ENCODE data around the gene ST8SIA5.

ST8SIA5 gene

GRCh38 chr18:46772357-46772756 is 15.5 kb upstream of the ST8SIA5 start:
- H3K4me3 ChIP-seq (ENCODE audit: low read depth, low read length), result no peak overlapping the region
- no peak for TF ChIP-seq CTCF (IDR thresholded peaks at IDR 0.05; ENCODE audit: insufficient read depth, low read length, missing control alignments)
- ChIA-PET CTCF (no interaction called here), POLR2A (no interaction called here)
- DNase-seq (ENCODE audit: low read depth, low spot score), result no peak

GRCh38 chr18:46771141-46771540 is 14.3 kb upstream of the ST8SIA5 start:
- no peak for TF ChIP-seq CTCF (IDR thresholded peaks at IDR 0.05; ENCODE audit: insufficient read depth, low read length, missing control alignments)
- ChIA-PET CTCF (no interaction called here), POLR2A (no interaction called here)
- DNase-seq (ENCODE audit: low read depth, low spot score), result no peak
- H3K4me3 ChIP-seq (ENCODE audit: low read depth, low read length), result no peak overlapping the region

GRCh38 chr18:46770708-46771107 is 13.9 kb upstream of the ST8SIA5 start:
- ChIA-PET POLR2A (no interaction called here), CTCF (no interaction called here)
- DNase-seq (ENCODE audit: low read depth, low spot score), result no peak
- no peak overlapping the region for H3K4me3 ChIP-seq (ENCODE audit: low read depth, low read length)
- TF ChIP-seq CTCF (IDR thresholded peaks at IDR 0.05; ENCODE audit: insufficient read depth, low read length, missing control alignments), result no peak

- TF ChIP-seq CTCF (IDR thresholded peaks at IDR 0.05; ENCODE audit: insufficient read depth, low read length, missing control alignments), result no peak
- CTCF ChIA-PET, result no interaction called here
- DNase-seq (ENCODE audit: low read depth, low spot score), result no peak
- POLR2A ChIA-PET, result no interaction called here
- no peak overlapping the region for H3K4me3 ChIP-seq (ENCODE audit: low read depth, low read length)
Measured at GRCh38 chr18:46768166-46768921, 11.5 kb upstream of the ST8SIA5 start.

GRCh38 chr18:46767217-46767616 is 10.4 kb upstream of the ST8SIA5 start:
- ChIA-PET POLR2A (no interaction called here), CTCF (no interaction called here)
- H3K4me3 ChIP-seq (ENCODE audit: low read depth, low read length), result no peak overlapping the region
- TF ChIP-seq CTCF (IDR thresholded peaks at IDR 0.05; ENCODE audit: insufficient read depth, low read length, missing control alignments), result no peak
- no peak for DNase-seq (ENCODE audit: low read depth, low spot score)

GRCh38 chr18:46764586-46764985 is 7.7 kb upstream of the ST8SIA5 start:
- no peak for DNase-seq (ENCODE audit: low read depth, low spot score)
- POLR2A ChIA-PET, result no interaction called here
- no peak overlapping the region for H3K4me3 ChIP-seq (ENCODE audit: low read depth, low read length)
- TF ChIP-seq CTCF (IDR thresholded peaks at IDR 0.05; ENCODE audit: insufficient read depth, low read length, missing control alignments), result no peak
- CTCF ChIA-PET, result no interaction called here

Measured in AG04449 (cell line).